Measurements from ENCODE around the gene MMAB.

Gene MMAB

GRCh38 chr12:109535231-109535862 lies 38.0 kb downstream of the MMAB start:
- no peak for DNase-seq

GRCh38 chr12:109534456-109534855 lies 38.8 kb downstream of the MMAB start:
- DNase-seq = no peak

GRCh38 chr12:109533487-109533740 lies 39.9 kb downstream of the MMAB start:
- no peak for DNase-seq

- no peak for DNase-seq
Observed at GRCh38 chr12:109532721-109533486, 40.4 kb downstream of the MMAB start.

- DNase-seq = no peak
Observed at GRCh38 chr12:109531411-109531810, 41.9 kb downstream of the MMAB start.

- no peak for DNase-seq
Observed at GRCh38 chr12:109529691-109530640, 43.3 kb downstream of the MMAB start.

- no peak for DNase-seq
Observed at GRCh38 chr12:109527489-109528123, 45.7 kb downstream of the MMAB start.

GRCh38 chr12:109525279-109525585 lies 48.1 kb downstream of the MMAB start:
- no peak for DNase-seq

GRCh38 chr12:109524466-109525278 lies 48.6 kb downstream of the MMAB start:
- no peak for DNase-seq

GRCh38 chr12:109523504-109523903 lies 49.8 kb downstream of the MMAB start:
- DNase-seq = peak; percentile 6

GRCh38 chr12:109523071-109523470 lies 50.2 kb downstream of the MMAB start:
- peak; percentile 61 for DNase-seq

GRCh38 chr12:109521831-109522230 lies 51.5 kb downstream of the MMAB start:
- DNase-seq = no peak

- DNase-seq = no peak
Observed at GRCh38 chr12:109519787-109520186, 53.5 kb downstream of the MMAB start.

- peak; percentile 83 for DNase-seq
Observed at GRCh38 chr12:109518820-109519665, 54.3 kb downstream of the MMAB start.

- peak; percentile 97 for DNase-seq
Observed at GRCh38 chr12:109517619-109518018, 55.7 kb downstream of the MMAB start.

- peak; percentile 95 for DNase-seq
Observed at GRCh38 chr12:109513977-109514376, 59.3 kb downstream of the MMAB start.

GRCh38 chr12:109513051-109513450 lies 60.3 kb downstream of the MMAB start:
- DNase-seq = peak; percentile 36

GRCh38 chr12:109512608-109513007 lies 60.7 kb downstream of the MMAB start:
- DNase-seq = peak; percentile 44

- DNase-seq = peak; percentile 88
Observed at GRCh38 chr12:109510196-109510595, 63.1 kb downstream of the MMAB start.

GRCh38 chr12:109504068-109504467 lies 69.2 kb downstream of the MMAB start:
- peak; percentile 18 for DNase-seq
